OCI-LY1 (cell line): ENCODE measurements around the gene SYNDIG1L.

Experiments used
- H2AFZ ChIP-seq: fragments of 200-600 bp; sonication (generic), shearing (Covaris generic); 2 replicates; pipeline ENCODE4 v1.6.0; 2014; ENCODE audit warnings: antibody characterized with exemption, mild to moderate bottlenecking, low read length
- H3F3A ChIP-seq: fragments of 200-600 bp; sonication (generic), shearing (Covaris generic); 2 replicates; pipeline ENCODE4 v1.6.0; 2014; ENCODE audit warnings: mild to moderate bottlenecking, antibody characterized with exemption, low read length, moderate library complexity; ENCODE audit not compliant: insufficient read depth
- H3K27ac ChIP-seq: fragments of 200-600 bp; sonication (generic); 2 replicates; pipeline ENCODE4 v1.5.1; 2014; ENCODE audit warnings: low read length, mixed run types, mild to moderate bottlenecking, low read depth; ENCODE audit not compliant: poor library complexity, severe bottlenecking
- H3K27me3 ChIP-seq: fragments of 200-600 bp; sonication (generic); 2 replicates; pipeline ENCODE4 v1.6.0; 2014; ENCODE audit warnings: antibody characterized with exemption, mild to moderate bottlenecking, low read length, moderate library complexity; ENCODE audit not compliant: insufficient read depth
- H3K36me3 ChIP-seq: fragments of 200-600 bp; sonication (generic); 2 replicates; pipeline ENCODE4 v1.6.1; 2014; ENCODE audit warnings: mild to moderate bottlenecking, antibody characterized with exemption, low read length, moderate library complexity, mixed read lengths; ENCODE audit not compliant: insufficient read depth
- H3K4me1 ChIP-seq: fragments of 200-600 bp; sonication (generic); 2 replicates; pipeline ENCODE4 v1.5.1; 2014; ENCODE audit warnings: mild to moderate bottlenecking, low read length, moderate library complexity; ENCODE audit not compliant: insufficient read depth, severe bottlenecking
- H3K4me2 ChIP-seq: fragments of 200-600 bp; sonication (generic), shearing (Covaris generic); 2 replicates; pipeline ENCODE4 v1.6.1; 2014; ENCODE audit warnings: low read length
- H3K4me3 ChIP-seq: fragments of 200-600 bp; sonication (generic); 2 replicates; pipeline ENCODE4 v1.5.1; 2014; ENCODE audit warnings: low read length, low read depth, mild to moderate bottlenecking, mixed read lengths; ENCODE audit not compliant: poor library complexity, severe bottlenecking
- H3K79me2 ChIP-seq: fragments of 200-600 bp; shearing (Covaris generic); 2 replicates; pipeline ENCODE4 v1.6.1; 2016; ENCODE audit warnings: mixed run types, low read length, mixed read lengths; ENCODE audit not compliant: insufficient read depth
- H3K9ac ChIP-seq: fragments of 200-600 bp; sonication (generic), shearing (Covaris generic); 2 replicates; pipeline ENCODE4 v1.6.1; 2014; ENCODE audit warnings: mild to moderate bottlenecking, low read length, mixed read lengths
- H3K9me2 ChIP-seq: fragments of 200-600 bp; sonication (generic), shearing (Covaris generic); 2 replicates; pipeline ENCODE4 v1.6.1; 2014; ENCODE audit warnings: low read depth, mild to moderate bottlenecking, low read length, mixed read lengths
- H3K9me3 ChIP-seq: fragments of 200-600 bp; shearing (Covaris generic); 2 replicates; pipeline ENCODE4 v1.6.1; 2014; ENCODE audit warnings: low read length, mixed read lengths
- H4K20me1 ChIP-seq: fragments of 200-600 bp; sonication (generic), shearing (Covaris generic); 2 replicates; pipeline ENCODE4 v1.6.0; 2016; ENCODE audit warnings: mild to moderate bottlenecking, low read length; ENCODE audit not compliant: insufficient read depth
- CTCF ChIP-seq: fragments of 200-600 bp; sonication (generic), shearing (Covaris generic); IDR thresholded peaks from 2 replicates; pipeline ENCODE4 v1.5.1; 2017; ENCODE audit warnings: mild to moderate bottlenecking, antibody characterized with exemption, low read length, moderate library complexity, mixed read lengths
- EZH2 ChIP-seq: fragments of 200-600 bp; sonication (generic), shearing (Covaris generic); IDR thresholded peaks from 2 replicates; pipeline ENCODE4 v1.8.0; 2017; ENCODE audit warnings: borderline replicate concordance, mixed run types, mild to moderate bottlenecking, antibody characterized with exemption, low read length, moderate library complexity, mixed read lengths

The SYNDIG1L gene

GRCh38 chr14:74407801-74408154 lies 18.2 kb downstream of the SYNDIG1L start:
- Histone ChIP-seq H3K36me3 (no peaks in the 10 kb centered on the region), H3K9me2 (no peaks in the 10 kb centered on the region), H3F3A (no peaks in the 10 kb centered on the region), H3K4me3 (no peak overlapping the region), H4K20me1 (no peaks in the 10 kb centered on the region), H3K27me3 (no peaks in the 10 kb centered on the region), H3K4me2 (no peak overlapping the region), H3K9ac (no peak overlapping the region), H3K4me1 (peaks cover 5% of the 10 kb centered on the region), H3K79me2 (no peaks in the 10 kb centered on the region), H2AFZ (no peak overlapping the region), H3K9me3 (no peaks in the 10 kb centered on the region), H3K27ac (no peak overlapping the region)
- TF ChIP-seq CTCF (no peak), EZH2 (no peak)

- Histone ChIP-seq H3K9ac (no peak overlapping the region), H2AFZ (no peak overlapping the region), H3K9me3 (no peaks in the 10 kb centered on the region), H3F3A (no peaks in the 10 kb centered on the region), H3K4me1 (peaks cover 11% of the 10 kb centered on the region), H3K9me2 (no peaks in the 10 kb centered on the region), H3K27ac (no peak overlapping the region), H3K27me3 (no peaks in the 10 kb centered on the region), H3K4me2 (no peak overlapping the region), H4K20me1 (no peaks in the 10 kb centered on the region), H3K36me3 (no peaks in the 10 kb centered on the region), H3K4me3 (no peak overlapping the region), H3K79me2 (no peaks in the 10 kb centered on the region)
- TF ChIP-seq CTCF (no peak), EZH2 (no peak)
Observed at GRCh38 chr14:74407021-74407800, 18.8 kb downstream of the SYNDIG1L start.

GRCh38 chr14:74405663-74406062 lies 20.3 kb downstream of the SYNDIG1L start:
- H3K27ac ChIP-seq, result no peak overlapping the region
- no peak overlapping the region for H3K4me2 ChIP-seq
- H3F3A ChIP-seq, result no peaks in the 10 kb centered on the region

More at GRCh38 chr14:74405663-74406062, 20.3 kb downstream of the SYNDIG1L start:
- Histone ChIP-seq H2AFZ (no peak overlapping the region), H3K36me3 (no peaks in the 10 kb centered on the region), H3K4me3 (no peak overlapping the region), H3K27me3 (no peaks in the 10 kb centered on the region), H3K9ac (no peak overlapping the region), H3K9me2 (no peaks in the 10 kb centered on the region), H3K4me1 (peaks cover 26% of the 10 kb centered on the region), H3K79me2 (no peaks in the 10 kb centered on the region), H4K20me1 (no peaks in the 10 kb centered on the region), H3K9me3 (no peaks in the 10 kb centered on the region)
- TF ChIP-seq EZH2, result no peak
- TF ChIP-seq CTCF, result no peak
